Non-pigmented ciliary epithelial cell (primary cell): ENCODE data around the gene STOML1.
"Not testable (repeated sequence)": the region's sequence is repeated elsewhere in the genome, so short reads cannot be mapped to it uniquely, and the experiment has no call there.

Source experiments
- DNase-seq: peaks from one replicate; pipeline ENCODE4 v3.0.0-alpha.2; 2010; ENCODE audit warnings: low read depth

The STOML1 gene

GRCh38 chr15:73946046-73946721 is 45.9 kb downstream of the STOML1 start:
- no peak for DNase-seq

GRCh38 chr15:73945130-73945508 is 47.0 kb downstream of the STOML1 start:
- no peak for DNase-seq

- no peak for DNase-seq
Observed at GRCh38 chr15:73944161-73945129, 47.6 kb downstream of the STOML1 start.

- no peak for DNase-seq
Observed at GRCh38 chr15:73942751-73943270, 49.3 kb downstream of the STOML1 start.

DNA sequence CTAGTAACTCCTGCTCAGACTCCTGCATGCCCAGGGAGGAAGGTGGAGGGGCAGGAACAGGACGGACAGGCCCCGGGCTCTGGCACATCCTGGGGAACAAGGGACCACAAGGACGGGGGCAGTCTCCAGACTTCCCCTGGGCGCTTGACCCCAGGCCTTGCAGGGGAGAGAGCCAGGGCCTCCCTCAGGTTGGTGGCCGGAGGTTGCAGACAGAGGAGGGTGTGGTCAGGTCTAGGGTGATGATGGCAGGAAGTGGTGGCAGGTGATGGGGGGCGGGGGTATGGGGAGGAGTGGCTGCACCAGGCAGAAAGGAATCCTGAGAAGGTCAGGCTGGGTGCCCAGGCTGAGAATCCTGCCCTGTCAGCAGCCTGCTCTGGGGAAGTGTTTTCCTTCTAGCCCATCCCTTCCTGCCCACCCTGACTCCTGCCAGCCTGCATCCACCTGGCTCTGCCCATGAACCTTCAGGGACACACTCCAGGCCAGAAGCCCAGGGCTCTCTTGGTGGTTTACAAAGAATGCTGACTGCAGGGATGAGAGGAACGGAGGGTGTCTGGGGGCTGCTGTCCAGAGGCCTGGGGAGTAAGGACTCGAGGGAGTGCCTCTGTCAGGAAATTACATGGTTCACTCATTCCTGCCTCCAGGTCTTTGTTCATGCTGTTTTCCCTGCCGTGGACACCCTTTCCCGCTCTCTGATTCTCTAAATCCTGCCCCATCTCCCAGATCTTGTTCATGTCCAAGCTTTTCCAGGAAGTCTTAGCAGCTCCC is 50.0 kb downstream of the STOML1 start:
- DNase-seq, result no peak

DNA sequence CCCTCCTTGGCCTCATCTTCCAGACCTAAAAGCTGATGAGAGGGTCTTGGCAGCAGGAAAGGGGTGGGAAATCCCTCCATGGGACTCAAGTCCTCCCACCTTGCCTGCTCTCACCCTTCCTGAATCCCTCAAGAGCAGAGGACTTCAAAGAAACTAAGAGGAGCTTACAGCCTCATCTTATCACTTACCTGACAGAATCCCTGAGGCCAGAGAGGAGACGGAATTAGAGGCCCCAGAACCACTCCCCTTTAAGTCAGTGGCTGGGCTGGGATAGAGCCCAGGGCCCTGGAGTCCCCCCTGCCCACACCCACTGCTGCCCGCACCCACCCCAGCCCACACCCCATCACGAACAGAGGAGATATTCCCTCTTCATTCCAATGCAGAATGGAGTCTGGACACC is 50.6 kb downstream of the STOML1 start:
- no peak for DNase-seq

GRCh38 chr15:73941044-73941443 is 51.1 kb downstream of the STOML1 start:
- DNase-seq, result peak; percentile 75

DNA sequence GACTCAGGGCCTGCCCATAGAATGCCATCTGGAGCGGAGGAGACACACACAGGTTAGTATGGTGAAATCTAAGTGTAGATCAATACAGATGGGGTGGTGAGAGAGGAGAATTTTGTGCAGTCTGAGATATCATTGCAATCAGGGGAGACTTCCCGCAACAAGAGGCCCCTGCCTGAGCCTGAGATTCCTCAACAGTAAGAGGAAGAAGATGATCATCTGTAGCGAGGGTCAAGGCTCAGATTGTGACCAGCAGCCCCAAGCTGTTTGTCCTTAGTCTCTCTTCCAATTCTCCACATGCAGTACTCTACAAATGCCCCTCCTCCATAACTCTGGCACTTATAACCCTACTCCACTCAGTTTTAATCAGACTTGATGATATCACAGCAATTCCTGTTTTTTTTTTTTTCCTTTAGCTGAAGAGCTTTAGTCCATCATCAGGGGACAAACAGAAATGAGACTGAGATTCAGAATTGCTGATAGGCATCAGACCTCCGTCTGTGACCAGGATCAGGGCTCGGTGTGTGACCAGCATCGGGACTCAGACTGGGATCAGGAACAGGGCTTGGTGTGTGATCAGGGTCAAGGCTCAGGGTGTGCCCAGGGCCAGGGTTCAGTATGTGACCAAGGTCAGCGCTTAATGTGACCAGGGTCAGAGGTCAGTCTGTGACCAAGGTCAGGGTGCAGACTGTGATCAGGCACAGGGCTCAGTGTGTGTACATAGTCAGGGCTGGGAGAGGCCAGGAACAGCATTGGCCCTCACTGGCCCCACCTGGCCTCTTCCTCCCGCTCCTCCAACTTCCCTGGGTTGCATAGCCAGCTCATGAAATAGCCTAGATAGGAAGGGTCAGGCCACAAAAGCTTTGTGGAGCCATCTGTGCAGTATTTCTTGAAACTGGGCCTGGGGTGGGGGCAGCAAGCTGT is 51.8 kb downstream of the STOML1 start:
- no peak for DNase-seq

DNA sequence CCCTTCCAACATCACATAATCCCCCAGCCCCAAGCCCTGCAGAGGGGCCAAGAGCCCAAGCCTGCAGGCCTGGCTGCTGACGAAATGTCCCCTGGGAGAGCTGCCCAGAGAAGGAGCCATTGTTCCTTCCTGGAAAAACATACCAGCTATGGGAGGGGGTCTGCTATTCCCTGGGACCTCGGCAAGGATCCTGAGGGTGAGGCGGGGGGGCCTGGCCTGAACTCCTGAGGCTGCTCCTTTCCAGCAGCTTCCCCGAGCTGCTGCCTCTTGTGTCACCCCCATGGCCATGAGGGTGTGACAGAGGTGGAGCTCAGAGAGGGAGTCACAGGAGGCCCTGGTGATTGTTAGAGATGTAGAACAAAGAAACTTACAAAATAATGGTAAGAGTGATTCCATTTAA is 53.0 kb downstream of the STOML1 start:
- DNase-seq, result no peak

DNA sequence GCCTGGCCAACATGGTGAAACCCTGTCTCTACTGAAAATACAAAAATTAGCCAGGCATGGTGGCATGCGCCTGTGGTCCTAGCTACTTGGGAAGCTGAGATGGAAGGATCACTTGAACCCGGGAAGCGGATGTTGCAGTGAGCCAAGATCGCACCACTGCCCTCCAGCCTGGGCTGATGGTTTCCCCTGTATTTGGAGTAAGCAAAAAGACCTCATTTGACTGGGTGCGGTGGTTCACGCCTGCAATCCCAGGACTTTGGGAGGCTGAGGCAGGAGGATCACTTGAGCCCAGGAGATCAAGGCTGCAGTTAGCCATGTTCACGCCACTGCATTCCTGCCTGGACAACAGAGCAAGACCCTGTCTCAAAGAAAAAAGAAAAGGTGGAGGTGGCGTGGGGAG is 53.6 kb downstream of the STOML1 start:
- not testable (repeated sequence) for DNase-seq

GRCh38 chr15:73937726-73938125 is 54.4 kb downstream of the STOML1 start:
- no peak for DNase-seq

GRCh38 chr15:73937296-73937695 is 54.8 kb downstream of the STOML1 start:
- no peak for DNase-seq

DNA sequence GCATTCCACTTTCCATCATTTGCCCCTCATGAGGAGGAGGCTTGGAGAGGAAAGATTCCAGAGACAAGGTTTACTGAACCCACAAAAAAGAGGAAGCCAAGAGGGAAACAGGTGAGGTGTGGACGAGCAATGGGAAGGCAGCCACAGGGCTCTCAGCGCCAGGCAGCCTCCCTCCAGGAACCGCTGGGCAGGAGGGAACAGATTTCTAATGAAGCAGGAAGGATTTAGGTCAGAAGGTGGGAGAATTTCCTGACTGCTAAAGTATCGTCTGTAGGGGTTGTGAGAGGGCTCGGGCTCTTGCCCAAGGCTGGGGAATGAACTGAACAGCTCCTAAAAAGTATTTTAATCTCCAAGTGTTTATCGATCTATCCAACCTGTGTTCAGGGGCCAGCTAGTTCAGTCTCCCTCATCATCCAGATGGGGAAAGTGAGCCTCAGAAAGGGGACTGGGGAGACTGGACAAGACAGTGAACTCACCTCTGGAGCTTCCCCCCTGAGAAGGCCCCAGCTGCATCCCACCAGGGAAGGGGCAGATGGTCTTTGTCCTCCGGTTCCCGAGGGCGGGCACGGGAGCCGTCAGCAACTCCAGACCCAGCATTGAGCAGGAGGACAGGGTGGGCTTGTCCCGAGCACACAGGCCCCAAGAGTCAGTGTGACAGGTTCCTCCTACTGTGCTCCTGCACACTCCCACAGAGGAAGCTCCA is 55.4 kb downstream of the STOML1 start:
- DNase-seq, result no peak

DNA sequence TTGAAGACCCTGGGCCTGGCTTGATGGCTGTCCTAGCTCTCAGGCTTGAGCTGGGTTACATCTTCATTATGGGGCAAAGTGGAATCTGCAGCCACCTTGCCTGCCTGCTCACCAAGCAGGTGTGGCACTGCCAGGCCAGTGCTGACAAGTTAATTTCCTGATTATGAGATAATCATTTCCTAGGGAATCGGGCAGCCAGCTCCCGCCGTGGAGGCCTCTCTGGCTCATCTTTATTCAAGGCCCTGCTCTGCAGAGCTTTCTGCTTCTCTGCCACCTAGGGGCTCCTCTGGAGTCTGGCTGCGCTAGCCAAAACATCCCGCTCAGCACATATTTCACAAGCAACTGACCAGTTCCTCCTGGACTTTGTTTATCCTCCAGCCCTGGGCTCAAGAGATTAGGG is 55.9 kb downstream of the STOML1 start:
- DNase-seq, result no peak

DNA sequence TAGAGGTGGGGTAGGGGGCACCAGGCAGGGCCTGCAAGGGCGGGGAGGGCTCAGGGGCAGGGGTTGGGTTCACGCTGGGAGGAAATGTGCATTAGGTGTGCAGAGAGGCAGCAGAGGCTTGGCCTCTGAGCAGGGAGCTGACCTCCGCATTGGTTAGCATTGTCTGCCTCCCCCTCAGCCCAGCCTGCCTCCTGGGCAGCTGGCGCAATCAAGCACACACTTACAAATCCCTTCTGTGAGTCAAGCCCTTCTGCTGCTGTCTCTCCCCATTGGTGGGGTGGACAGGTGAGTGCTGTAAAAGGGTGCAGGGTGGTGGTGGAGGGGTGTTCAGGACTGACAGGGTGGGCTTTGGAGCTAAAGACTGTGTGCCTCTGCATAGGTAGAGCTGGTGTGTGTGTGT is 56.5 kb downstream of the STOML1 start:
- DNase-seq, result no peak

DNA sequence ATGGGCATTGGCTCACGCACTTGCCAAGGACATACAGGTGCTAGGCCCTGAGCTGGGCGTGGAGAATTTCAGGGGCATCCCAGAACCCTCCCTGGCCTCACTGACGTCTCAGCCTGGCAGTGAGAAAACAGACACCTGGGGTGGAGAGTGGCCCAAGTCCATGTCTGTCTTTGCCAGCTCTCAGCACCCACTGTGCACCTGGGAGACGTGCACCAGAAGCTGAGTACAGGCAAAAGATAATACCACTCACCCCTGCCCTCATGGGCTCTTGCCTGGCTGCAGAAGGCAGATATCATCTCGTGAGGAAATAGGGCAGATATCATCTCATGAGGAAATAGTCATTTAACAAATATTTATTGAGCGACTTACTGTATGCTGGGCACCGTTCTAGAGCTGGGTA is 57.8 kb downstream of the STOML1 start:
- no peak for DNase-seq

DNA sequence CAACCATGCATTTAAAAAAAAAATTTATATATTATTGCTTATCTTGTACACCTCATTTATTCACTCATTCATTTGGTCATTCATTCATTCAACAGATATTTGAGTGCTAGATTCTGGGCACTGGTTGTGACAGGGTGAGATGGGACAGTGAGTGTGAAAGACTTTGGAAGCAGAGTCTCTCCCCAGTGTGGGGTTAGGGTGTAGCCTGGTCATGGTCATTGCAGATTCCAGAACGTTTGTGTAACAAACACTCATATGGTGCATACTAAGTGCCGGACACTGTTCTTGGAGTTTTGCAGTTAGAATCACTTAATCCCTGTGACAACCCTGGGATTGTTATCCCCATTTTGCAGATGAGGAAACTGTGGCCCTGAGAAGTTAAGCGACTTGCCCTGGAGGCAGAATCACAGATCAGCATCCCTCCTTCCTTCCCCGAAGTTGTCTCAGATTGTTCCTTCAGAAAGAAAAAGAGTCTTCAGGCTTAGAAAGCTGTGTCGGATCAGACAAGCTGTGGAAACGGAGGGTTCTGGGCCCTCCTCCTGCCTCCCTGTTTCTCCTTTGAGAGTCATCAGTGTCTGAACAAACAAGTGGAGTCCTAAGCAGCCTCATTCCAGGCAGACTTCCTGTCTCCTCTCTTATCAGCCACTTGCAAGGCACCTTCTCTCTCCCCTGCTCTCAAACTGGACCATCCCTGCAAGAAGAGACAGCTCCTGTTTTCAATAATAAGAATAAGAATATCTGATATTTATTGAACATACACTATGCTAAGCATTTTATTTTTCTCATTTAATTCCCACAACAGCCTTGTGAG is 59.5 kb downstream of the STOML1 start:
- no peak for DNase-seq

GRCh38 chr15:73931441-73931840 is 60.7 kb downstream of the STOML1 start:
- DNase-seq, result no peak

- DNase-seq, result no peak
Observed at GRCh38 chr15:73930790-73931281, 61.3 kb downstream of the STOML1 start.

DNA sequence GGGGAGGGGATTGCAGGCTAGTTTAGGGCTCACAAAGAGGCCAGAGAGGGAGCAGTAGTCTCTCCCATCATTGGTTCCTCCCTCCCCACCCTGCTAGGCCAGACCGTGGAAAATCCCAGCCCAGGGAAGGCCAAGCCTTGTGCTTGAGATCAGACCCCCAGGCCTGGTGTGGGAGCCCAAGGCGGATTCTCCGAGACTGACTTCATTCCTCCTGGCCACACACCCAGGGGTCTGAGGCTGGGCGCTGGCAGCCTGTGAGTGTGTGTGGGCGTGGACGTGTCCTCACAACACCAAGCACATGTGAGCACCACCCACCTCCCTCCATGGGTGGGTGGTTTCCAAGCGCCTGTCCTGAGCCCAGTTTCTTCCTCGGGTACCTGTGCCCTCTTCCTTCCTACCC is 61.7 kb downstream of the STOML1 start:
- DNase-seq, result peak; percentile 76
